Mesenchymal stem cell (in vitro differentiated cells and primary cell): ENCODE data around the gene CASQ1. TPM values are rescaled to one million over a fixed set of nuclear protein-coding genes. Genes with fewer than 3 reads are reported as not detected.

Source experiments
- DNase-seq: peaks from one replicate; pipeline ENCODE4 v3.0.0-alpha.2; 2013
- H2AFZ ChIP-seq: one replicate; pipeline ENCODE4 v1.6.1; 2013; ENCODE audit warnings: low read depth, mild to moderate bottlenecking, control low read depth, inconsistent platforms, low read length, moderate library complexity
- H2AK5ac ChIP-seq: 2 replicates; pipeline ENCODE4 v1.6.1; 2013; ENCODE audit warnings: low read length, moderate library complexity, mild to moderate bottlenecking, inconsistent platforms; ENCODE audit not compliant: severe bottlenecking
- H2BK120ac ChIP-seq: one replicate; pipeline ENCODE4 v1.6.1; 2013; ENCODE audit warnings: low read depth, mild to moderate bottlenecking, inconsistent platforms, low read length, moderate library complexity
- H2BK12ac ChIP-seq, 2 experiments: one replicate each; pipeline ENCODE4 v1.6.1; 2013; ENCODE audit warnings: inconsistent platforms in 2 of 2, low read length in 2 of 2, mild to moderate bottlenecking in 2 of 2, moderate library complexity in 2 of 2, control low read depth in 1 of 2
- H2BK15ac ChIP-seq: one replicate; pipeline ENCODE4 v1.6.1; 2013; ENCODE audit warnings: mild to moderate bottlenecking, low read depth, inconsistent platforms; ENCODE audit not compliant: poor library complexity, severe bottlenecking
- H2BK5ac ChIP-seq: 2 replicates; pipeline ENCODE4 v1.6.1; 2013; ENCODE audit warnings: low read depth, mild to moderate bottlenecking, low read length, control low read depth, inconsistent platforms; ENCODE audit not compliant: poor library complexity, severe bottlenecking
- H3K14ac ChIP-seq, 2 experiments: one replicate each; pipeline ENCODE4 v1.6.1; 2013; ENCODE audit warnings: inconsistent platforms in 2 of 2, low read length in 2 of 2, control low read depth in 1 of 2, mild to moderate bottlenecking in 1 of 2, moderate library complexity in 1 of 2
- H3K18ac ChIP-seq, 2 experiments: one replicate each; pipeline ENCODE4 v1.6.1; 2013; ENCODE audit warnings: inconsistent platforms in 2 of 2, low read length in 2 of 2, control low read depth in 1 of 2, low read depth in 1 of 2, mild to moderate bottlenecking in 1 of 2
- H3K23ac ChIP-seq, 2 experiments: one replicate each; pipeline ENCODE4 v1.6.1; 2013; ENCODE audit warnings: inconsistent platforms in 2 of 2, low read length in 2 of 2, mild to moderate bottlenecking in 2 of 2, moderate library complexity in 2 of 2, control low read depth in 1 of 2
- H3K27ac ChIP-seq: 2 replicates; pipeline ENCODE4 v1.5.1; 2013; ENCODE audit warnings: mild to moderate bottlenecking, moderate library complexity, low read length, control low read depth, inconsistent platforms; ENCODE audit not compliant: poor library complexity, severe bottlenecking
- H3K27me3 ChIP-seq, 2 experiments: 2 replicates each; pipeline versions ENCODE4 v1.6.1 to v1.7.0; 2013; ENCODE audit warnings: low read length in 2 of 2, mild to moderate bottlenecking in 2 of 2, moderate library complexity in 2 of 2, control low read depth in 1 of 2, inconsistent platforms in 1 of 2; ENCODE audit not compliant: control insufficient read depth in 1 of 2, insufficient read depth in 1 of 2
- H3K36me3 ChIP-seq, 2 experiments: 2 replicates each; pipeline versions ENCODE4 v1.6.1 to v1.7.0; 2013; ENCODE audit warnings: low read length in 2 of 2, control low read depth in 1 of 2, inconsistent platforms in 1 of 2, low read depth in 1 of 2, mild to moderate bottlenecking in 1 of 2; ENCODE audit not compliant: insufficient read depth in 2 of 2, control insufficient read depth in 1 of 2
- H3K4ac ChIP-seq, 2 experiments: one replicate each; pipeline ENCODE4 v1.6.1; 2013; ENCODE audit warnings: inconsistent platforms in 2 of 2, low read length in 2 of 2, mild to moderate bottlenecking in 2 of 2, moderate library complexity in 2 of 2, control low read depth in 1 of 2, low read depth in 1 of 2
- H3K4me1 ChIP-seq: 2 replicates; pipeline ENCODE4 v1.6.1; 2013; ENCODE audit warnings: low read depth, low read length, control low read depth; ENCODE audit not compliant: control insufficient read depth, insufficient read depth
- H3K4me2 ChIP-seq: 2 replicates; pipeline ENCODE4 v1.6.1; 2013; ENCODE audit warnings: low read length, mild to moderate bottlenecking, inconsistent platforms; ENCODE audit not compliant: poor library complexity, severe bottlenecking
- H3K4me3 ChIP-seq, 2 experiments: 2 replicates each; pipeline versions ENCODE4 v1.5.1 to v1.7.0; 2013; ENCODE audit warnings: low read length in 2 of 2, mild to moderate bottlenecking in 2 of 2, control low read depth in 1 of 2, low read depth in 1 of 2; ENCODE audit not compliant: insufficient read depth in 1 of 2
- H3K79me1 ChIP-seq: replicated peaks from 2 replicates; pipeline ENCODE4 v1.6.1; 2013; ENCODE audit warnings: mild to moderate bottlenecking, control low read depth, low read length, inconsistent platforms; ENCODE audit not compliant: poor library complexity, severe bottlenecking
- H3K9ac ChIP-seq: 2 replicates; pipeline ENCODE4 v1.7.0; 2013; ENCODE audit warnings: mild to moderate bottlenecking, low read length, moderate library complexity
- H3K9me3 ChIP-seq: 2 replicates; pipeline ENCODE4 v1.7.0; 2013; ENCODE audit warnings: mild to moderate bottlenecking, low read length; ENCODE audit not compliant: control insufficient read depth
- H4K8ac ChIP-seq: one replicate; pipeline ENCODE4 v1.6.1; 2013; ENCODE audit warnings: inconsistent platforms, mild to moderate bottlenecking, low read length, moderate library complexity
- H4K91ac ChIP-seq: one replicate; pipeline ENCODE4 v1.6.1; 2013; ENCODE audit warnings: mild to moderate bottlenecking, low read length, inconsistent platforms
- WGBS: methylation state at CpG from one replicate; pipeline ENCODE4 v1.1.7; 2013; ENCODE audit warnings: mixed read lengths; 5-methylcytosine and 5-hydroxymethylcytosine counted together
- polyA plus RNA-seq, 2 experiments: library from polyadenylated mRNA; stranded (reverse); fragments of 200-250 nt; gene quantifications; one replicate each; pipeline ENCODE4 v1.2.3, GENCODE V29; 2013

The CASQ1 gene
- not detected for polyA plus RNA-seq (2013, experiment 1 of 2)
- not detected for polyA plus RNA-seq (2013, experiment 2 of 2)

GRCh38 chr1:160189649-160190625 lies at the start of gene CASQ1:
Gene CASQ1, plus strand, starts transcription at chr1:160190575. Its CDS starts 177 bp downstream, at chr1:160190752.
- H2BK120ac ChIP-seq = no peak within 1 kb of the TSS
- no peak within 1 kb of the TSS for H3K4ac ChIP-seq
- H3K4me3 ChIP-seq = no peak within 1 kb of the TSS
- no peak within 1 kb of the TSS for H2BK5ac ChIP-seq
- H2AK5ac ChIP-seq = no peak within 1 kb of the TSS
- peaks cover 18% of the 10 kb centered on the region for H3K4me1 ChIP-seq
- H3K79me1 ChIP-seq = no peaks in the 10 kb centered on the region
- H4K91ac ChIP-seq = no peak within 1 kb of the TSS
- DNase-seq = no peak
- no peaks in the 10 kb centered on the region for H3K36me3 ChIP-seq
- H2BK12ac ChIP-seq = no peak within 1 kb of the TSS
- no peak within 1 kb of the TSS for H4K8ac ChIP-seq
- WGBS = 61% methylated on average over 12 of the region's 15 CpGs
- H3K14ac ChIP-seq = no peak within 1 kb of the TSS
- no peak within 1 kb of the TSS for H2AFZ ChIP-seq
- H2BK15ac ChIP-seq = no peak within 1 kb of the TSS
- no peak within 1 kb of the TSS for H3K9ac ChIP-seq
- H3K18ac ChIP-seq = no peak within 1 kb of the TSS
- no peaks in the 10 kb centered on the region for H3K9me3 ChIP-seq
- peaks cover 28 to 40% of the 10 kb centered on the region in 2 experiments for H3K27me3 ChIP-seq
- no peak within 1 kb of the TSS for H3K23ac ChIP-seq
- no peak within 1 kb of the TSS for H3K4me2 ChIP-seq
- no peak within 1 kb of the TSS for H3K27ac ChIP-seq

GRCh38 chr1:160143695-160144094 lies 46.7 kb upstream of the CASQ1 start:
- Histone ChIP-seq H3K9ac (no peak overlapping the region), H3K14ac (no peak overlapping the region), H2AFZ (no peak overlapping the region), H3K79me1 (no peaks in the 10 kb centered on the region), H2BK15ac (no peak overlapping the region), H4K91ac (no peak overlapping the region), H2BK5ac (no peak overlapping the region), H3K9me3 (no peaks in the 10 kb centered on the region), H3K4me3 (no peak overlapping the region), H3K4me2 (no peak overlapping the region), H2AK5ac (no peak overlapping the region), H3K27ac (no peak overlapping the region), H3K4ac (no peak overlapping the region), H4K8ac (no peak overlapping the region), H3K36me3 (no peaks in the 10 kb centered on the region), H3K18ac (no peak overlapping the region), H3K23ac (no peak overlapping the region), H3K27me3 (peaks cover 18 to 27% of the 10 kb centered on the region in 2 experiments), H2BK120ac (no peak overlapping the region), H3K4me1 (no peaks in the 10 kb centered on the region), H2BK12ac (no peak overlapping the region)
- DNase-seq = no peak
- no CpG with 5 or more reads among the region's 1 CpG for WGBS

- H2BK12ac ChIP-seq = no peak overlapping the region
- no peak for DNase-seq
- no peak overlapping the region for H2BK5ac ChIP-seq
- H3K9ac ChIP-seq = no peak overlapping the region
- no peak overlapping the region for H2BK15ac ChIP-seq
- no peaks in the 10 kb centered on the region for H3K79me1 ChIP-seq
- H3K18ac ChIP-seq = no peak overlapping the region
- H4K91ac ChIP-seq = no peak overlapping the region
- no peaks in the 10 kb centered on the region for H3K9me3 ChIP-seq
- no peak overlapping the region for H3K4ac ChIP-seq
- 75% methylated on average over 4 of the region's 4 CpGs for WGBS
- no peak overlapping the region for H3K23ac ChIP-seq
- no peak overlapping the region for H3K14ac ChIP-seq
- H3K4me3 ChIP-seq = no peak overlapping the region
- no peak overlapping the region for H3K4me2 ChIP-seq
- no peaks in the 10 kb centered on the region for H3K36me3 ChIP-seq
- peaks cover 11 to 17% of the 10 kb centered on the region in 2 experiments for H3K27me3 ChIP-seq
- no peak overlapping the region for H2BK120ac ChIP-seq
- H3K4me1 ChIP-seq = no peaks in the 10 kb centered on the region
- H3K27ac ChIP-seq = no peak overlapping the region
- no peak overlapping the region for H2AK5ac ChIP-seq
- H2AFZ ChIP-seq = no peak overlapping the region
- no peak overlapping the region for H4K8ac ChIP-seq
Observed at GRCh38 chr1:160144921-160145320, 45.5 kb upstream of the CASQ1 start.

- Histone ChIP-seq H4K91ac (no peak overlapping the region), H3K14ac (no peak overlapping the region), H3K4me3 (no peak overlapping the region), H3K4me2 (no peak overlapping the region), H2AK5ac (no peak overlapping the region), H2BK12ac (no peak overlapping the region), H3K9ac (no peak overlapping the region), H3K4ac (no peak overlapping the region), H3K9me3 (no peaks in the 10 kb centered on the region), H3K4me1 (no peaks in the 10 kb centered on the region), H3K23ac (no peak overlapping the region), H2AFZ (no peak overlapping the region), H3K18ac (no peak overlapping the region), H3K27ac (no peak overlapping the region), H3K79me1 (no peaks in the 10 kb centered on the region), H3K27me3 (peaks cover 9 to 14% of the 10 kb centered on the region in 2 experiments), H2BK5ac (no peak overlapping the region), H2BK120ac (no peak overlapping the region), H3K36me3 (no peaks in the 10 kb centered on the region), H2BK15ac (no peak overlapping the region), H4K8ac (no peak overlapping the region)
- WGBS = 95% methylated on average over 12 of the region's 14 CpGs
- DNase-seq = no peak
Observed at GRCh38 chr1:160146107-160146506, 44.3 kb upstream of the CASQ1 start.
